Fibroblast of gingiva (primary cell): ENCODE results near the gene NIFK.
"Not testable (repeated sequence)": the region's sequence is repeated elsewhere in the genome, so short reads cannot be mapped to it uniquely, and the experiment has no call there.

Experiments
- DNase-seq: peaks from one replicate; pipeline ENCODE4 v3.0.0-alpha.2; 2011; ENCODE audit warnings: low read depth

NIFK gene

DNA sequence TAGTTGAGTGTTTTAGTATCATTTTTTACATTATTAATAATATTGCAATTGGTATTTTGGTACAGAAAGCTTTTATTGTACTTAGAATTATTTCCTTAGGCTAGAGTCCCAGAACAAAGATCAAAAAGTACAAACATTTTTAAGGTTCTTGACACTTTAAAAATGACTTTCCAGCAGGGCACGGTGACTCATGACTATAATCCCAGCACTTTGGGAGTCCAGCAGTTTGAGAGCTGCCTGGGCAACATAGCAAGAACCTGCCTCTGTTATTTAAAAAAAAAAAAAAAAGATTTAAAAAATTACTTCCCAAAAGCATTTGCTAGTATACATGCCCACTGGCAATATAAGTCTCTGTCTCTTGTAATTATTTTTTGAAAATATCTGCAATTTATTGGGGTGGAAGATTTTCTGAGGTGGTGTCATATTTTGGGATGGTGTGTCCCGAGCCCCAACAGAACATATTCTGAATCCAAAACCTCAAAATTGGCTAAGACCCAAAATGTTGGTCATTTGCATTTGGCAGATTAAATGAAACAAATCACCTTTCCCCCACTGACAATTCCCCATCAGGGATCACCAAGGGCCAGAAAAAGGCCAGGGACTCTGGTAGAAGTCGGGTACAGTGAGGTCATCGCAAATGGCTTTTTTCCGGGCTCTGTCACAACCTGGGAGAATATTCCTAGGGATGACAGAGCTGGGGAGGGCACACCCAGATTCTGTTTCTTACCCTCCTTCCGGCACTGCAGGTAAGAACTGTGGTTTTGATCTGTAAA is 42.1 kb downstream of the NIFK start:
- DNase-seq = peak; percentile 30

DNA sequence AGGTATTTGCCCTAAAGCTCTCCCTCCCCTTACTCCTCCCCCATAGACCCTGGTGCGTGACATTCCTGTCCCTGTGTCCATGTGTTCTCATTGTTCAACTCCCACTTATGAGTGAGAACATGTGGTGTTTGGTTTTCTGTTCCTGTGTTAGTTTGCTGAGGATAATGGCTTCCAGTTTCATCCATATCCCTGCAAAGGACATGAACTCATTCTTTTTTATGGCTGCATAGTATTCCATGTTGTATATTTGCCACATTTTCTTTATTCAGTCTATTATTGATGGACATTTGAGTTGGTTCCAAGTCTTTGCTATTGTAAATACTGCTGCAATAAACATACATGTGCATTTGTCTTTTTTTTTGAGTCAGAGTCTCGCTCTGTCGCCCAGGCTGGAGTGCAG is 46.1 kb downstream of the NIFK start:
- DNase-seq = not testable (repeated sequence)

DNA sequence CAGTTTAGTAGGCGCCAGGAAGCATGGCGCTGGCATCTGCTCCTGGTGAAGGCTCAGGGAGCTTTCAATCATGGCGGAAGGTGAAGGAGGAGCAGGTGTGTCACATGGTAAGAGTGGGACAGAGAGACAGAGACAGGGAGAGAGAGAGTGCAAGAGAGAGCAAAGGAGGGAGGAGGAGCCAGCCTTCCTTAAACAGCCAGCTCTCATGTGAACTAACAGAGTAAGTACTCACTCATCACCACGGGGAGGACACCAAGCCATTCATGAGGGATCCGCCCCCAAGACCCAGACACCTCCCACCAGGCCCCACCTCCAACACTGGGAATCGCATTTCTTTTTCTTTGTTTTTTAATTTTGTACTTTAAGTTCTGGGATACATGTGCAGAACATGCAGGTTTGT is 46.6 kb downstream of the NIFK start:
- no peak for DNase-seq

DNA sequence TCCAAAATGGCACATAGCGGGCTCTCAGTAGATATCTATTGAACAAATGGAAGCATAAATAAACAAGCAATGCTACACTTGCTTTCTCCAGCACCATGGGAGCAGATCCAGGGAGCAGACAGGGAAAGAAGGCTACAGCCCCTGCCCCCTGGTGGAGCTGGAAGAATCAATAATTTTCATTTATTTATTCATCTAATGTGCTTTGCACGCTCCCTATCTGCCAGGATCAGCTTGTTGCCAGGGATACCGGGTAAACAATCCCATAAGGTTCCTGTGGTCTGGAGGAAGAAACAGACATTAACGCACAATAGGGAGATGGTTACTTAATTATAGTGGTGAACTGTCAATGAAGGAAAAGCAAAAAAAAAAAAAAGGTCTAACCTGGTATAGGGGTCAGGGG is 47.3 kb downstream of the NIFK start:
- DNase-seq = peak; percentile 71

DNA sequence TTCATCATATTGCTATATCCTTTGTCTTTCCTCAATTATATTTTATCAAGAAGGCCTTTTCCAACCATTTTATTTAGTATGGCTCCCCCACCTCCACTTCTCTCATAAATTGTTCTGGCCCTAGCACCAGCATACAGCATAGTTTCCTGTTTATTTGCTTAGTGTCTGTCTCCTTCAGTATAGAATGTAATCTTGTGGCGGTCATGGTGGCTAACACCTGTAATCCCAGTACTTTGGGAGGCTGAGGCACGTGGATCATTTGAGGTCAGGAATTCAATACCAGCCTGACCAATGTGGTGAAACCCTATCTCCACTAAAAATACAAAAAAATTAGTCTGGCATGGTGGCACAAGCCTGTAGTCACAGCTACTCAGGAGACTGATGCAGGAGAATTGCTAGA is 47.9 kb downstream of the NIFK start:
- DNase-seq = no peak

DNA sequence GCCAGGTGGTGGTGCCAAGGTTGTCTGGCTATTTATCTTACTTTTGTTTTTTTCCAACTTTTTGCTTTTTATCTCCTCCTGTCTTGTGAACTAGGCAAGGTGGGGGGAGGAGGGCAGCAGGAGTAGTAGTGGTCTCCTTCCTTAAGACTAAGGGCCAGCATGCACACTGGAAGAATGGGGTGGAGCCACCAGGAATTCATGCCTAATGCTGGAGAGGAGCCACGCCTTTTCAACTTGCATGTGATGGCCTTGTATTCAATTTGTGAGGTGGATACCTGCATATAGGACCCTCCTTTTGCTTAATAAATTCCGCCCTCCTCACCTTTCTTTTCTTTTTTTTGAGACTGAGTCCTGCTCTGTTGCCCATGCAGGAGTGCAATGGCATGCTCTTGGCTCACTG is 49.8 kb downstream of the NIFK start:
- DNase-seq = no peak

DNA sequence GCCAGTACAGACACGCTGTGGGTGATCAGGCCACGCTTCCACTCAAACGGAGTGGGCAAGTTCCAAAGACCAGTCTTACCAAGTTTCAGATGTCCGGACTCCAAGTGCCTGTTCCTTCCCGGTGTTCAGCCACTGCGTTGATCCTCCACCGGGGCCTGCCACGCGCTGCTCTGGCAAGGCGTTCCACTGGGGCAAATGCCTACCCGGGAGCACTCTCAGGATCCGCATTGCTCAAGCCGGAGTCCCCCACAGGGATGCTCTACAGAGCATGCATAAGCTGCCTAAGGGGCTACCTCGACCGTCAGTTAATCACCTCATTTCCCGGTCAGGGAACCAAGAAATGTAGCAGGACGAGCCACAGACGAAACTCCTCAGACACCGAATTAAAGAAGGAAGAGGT is 50.5 kb downstream of the NIFK start:
- DNase-seq = no peak

DNA sequence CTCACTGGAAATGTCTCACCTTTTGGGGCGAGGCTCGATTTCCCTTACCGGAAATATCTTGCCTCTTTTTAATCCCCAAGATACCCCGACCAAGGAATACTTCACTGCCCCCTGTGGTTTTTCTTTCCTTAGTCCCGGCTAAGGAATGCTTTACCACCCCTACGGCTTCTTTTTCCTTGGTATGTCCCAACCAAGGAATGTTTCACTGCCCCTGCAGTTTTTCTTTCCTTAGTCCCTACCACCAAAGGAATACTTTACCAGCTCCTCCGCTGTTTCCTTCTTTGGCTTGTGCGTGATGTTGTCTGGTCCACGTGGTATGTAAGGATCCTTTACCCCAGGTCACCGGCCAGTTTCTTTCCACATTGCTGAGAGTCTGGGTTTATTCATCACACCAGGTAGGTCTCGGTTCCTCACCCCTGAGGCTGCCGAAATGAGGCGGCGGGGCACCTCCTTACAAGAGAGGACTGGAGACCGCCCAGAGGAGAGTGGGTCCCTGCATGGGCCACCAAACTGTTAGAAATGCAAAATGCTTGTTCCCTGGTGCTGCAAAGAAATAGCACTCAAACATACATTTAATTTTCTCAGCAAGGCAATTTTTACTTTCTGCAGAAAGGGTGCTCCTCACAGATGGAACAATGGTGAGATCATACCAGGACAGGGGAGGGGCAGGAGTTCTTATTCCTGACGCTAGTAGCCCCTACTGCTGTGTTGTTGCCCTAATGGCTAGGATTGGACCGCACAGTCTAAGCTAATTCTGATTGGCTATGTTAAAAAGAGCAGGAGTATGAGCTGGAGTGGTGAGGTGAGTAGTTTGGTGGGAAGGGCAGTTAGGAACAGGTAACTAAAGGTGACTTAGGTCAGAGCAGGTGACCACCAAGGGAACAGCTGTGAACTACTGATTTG is 54.0 kb downstream of the NIFK start:
- no peak for DNase-seq

DNA sequence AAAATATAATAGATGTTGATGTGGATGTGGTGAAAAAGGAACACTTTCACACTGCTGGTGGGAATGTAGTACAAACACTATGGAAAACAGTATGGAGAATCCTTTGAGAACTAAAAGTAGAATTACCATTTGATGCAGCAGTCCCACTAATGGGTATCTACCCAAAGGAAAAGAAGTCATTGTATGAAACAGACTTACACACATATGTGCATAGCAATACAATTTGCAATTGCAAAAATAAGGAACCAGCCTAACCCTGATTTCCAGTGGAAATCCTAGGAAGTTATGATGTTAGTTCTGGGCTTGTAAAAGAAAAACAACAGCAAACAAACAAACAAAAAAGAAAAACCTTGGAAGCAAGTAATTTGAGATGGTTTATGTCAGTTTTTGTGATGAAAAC is 58.8 kb downstream of the NIFK start:
- DNase-seq = no peak
